Mucosa of stomach (tissue), 1 donor: ENCODE measurements around the gene ADGB.

Experiments used
- H3K27me3 ChIP-seq: one replicate; pipeline ENCODE4 v1.7.0; 2013; ENCODE audit warnings: mild to moderate bottlenecking, low read length; ENCODE audit not compliant: control insufficient read depth, insufficient read depth
- H3K36me3 ChIP-seq: one replicate; pipeline ENCODE4 v1.7.0; 2013; ENCODE audit warnings: low read length; ENCODE audit not compliant: control insufficient read depth, insufficient read depth
- H3K4me1 ChIP-seq: one replicate; pipeline ENCODE4 v1.7.0; 2013; ENCODE audit warnings: mild to moderate bottlenecking, low read length; ENCODE audit not compliant: control insufficient read depth, insufficient read depth
- H3K4me3 ChIP-seq: one replicate; pipeline ENCODE4 v1.7.0; 2013; ENCODE audit warnings: low read length
- H3K9ac ChIP-seq: one replicate; pipeline ENCODE4 v1.7.0; 2013; ENCODE audit warnings: mild to moderate bottlenecking, low read length, moderate library complexity
- H3K9me3 ChIP-seq: one replicate; pipeline ENCODE4 v1.7.0; 2013; ENCODE audit warnings: mild to moderate bottlenecking, low read length, moderate library complexity; ENCODE audit not compliant: control insufficient read depth
- donor health status: Pancreatic carcinoma.

ADGB gene

DNA sequence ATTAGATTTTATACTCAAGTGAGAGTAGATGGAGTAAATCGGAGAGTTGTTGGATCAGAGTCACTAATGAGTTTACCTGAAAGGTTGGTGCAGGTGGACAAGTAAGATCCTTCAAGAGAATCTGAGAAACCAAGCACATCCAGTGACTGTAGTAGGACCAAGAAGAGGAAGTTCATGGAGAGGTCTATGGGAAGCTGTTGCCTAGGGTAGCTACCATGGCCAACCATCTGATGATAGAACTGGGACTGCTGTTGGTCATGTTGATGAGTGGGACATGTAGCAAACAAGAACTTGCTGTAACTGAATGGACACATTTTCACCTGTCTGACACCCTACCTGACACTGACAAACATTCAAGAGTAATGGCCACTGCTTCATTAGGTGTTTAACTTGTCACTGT lies 11.3 kb upstream of the ADGB start:
- H3K9ac ChIP-seq = no peak overlapping the region
- no peaks in the 10 kb centered on the region for H3K9me3 ChIP-seq
- H3K27me3 ChIP-seq = no peaks in the 10 kb centered on the region
- no peaks in the 10 kb centered on the region for H3K36me3 ChIP-seq
- H3K4me3 ChIP-seq = no peak overlapping the region
- no peaks in the 10 kb centered on the region for H3K4me1 ChIP-seq

DNA sequence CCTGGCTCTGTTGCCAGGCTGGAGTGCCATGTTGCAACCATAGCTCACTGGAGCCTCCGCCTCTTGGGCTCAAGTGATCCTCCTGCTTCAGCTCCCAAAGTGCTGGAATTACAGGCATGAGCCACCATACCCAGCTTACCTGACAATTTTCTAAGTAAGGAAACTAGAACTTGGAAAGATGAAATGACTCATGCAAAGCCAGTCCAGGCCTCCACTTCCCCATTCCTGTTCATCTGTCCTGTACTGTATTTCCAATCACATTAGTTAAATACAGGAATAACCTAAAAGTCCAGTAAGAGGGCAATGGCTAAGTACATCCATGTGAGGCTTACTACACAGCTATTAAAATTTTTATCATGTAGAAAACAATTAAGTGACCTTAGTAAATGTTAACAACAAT lies 8.3 kb upstream of the ADGB start:
- H3K9me3 ChIP-seq = no peaks in the 10 kb centered on the region
- no peaks in the 10 kb centered on the region for H3K27me3 ChIP-seq
- H3K9ac ChIP-seq = no peak overlapping the region
- H3K36me3 ChIP-seq = no peaks in the 10 kb centered on the region
- no peaks in the 10 kb centered on the region for H3K4me1 ChIP-seq
- H3K4me3 ChIP-seq = no peak overlapping the region

DNA sequence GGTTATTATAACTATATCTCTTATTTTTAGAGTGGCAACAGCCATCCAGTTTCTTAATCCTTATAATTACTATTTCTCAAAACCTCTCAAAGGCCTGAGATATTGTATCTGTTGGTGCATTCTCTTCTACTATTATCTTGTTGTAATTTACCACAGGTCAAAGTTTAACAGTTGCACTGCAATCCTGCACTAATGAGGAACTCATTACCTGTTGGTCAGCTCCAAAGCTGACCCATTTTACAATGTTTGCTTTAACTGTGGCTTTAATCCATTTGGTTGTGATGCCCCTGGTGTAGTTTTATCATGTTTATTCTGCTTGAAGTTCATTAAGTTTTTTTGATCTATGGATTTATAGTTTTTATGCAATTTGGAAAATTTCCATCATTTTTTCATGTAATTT lies 6.3 kb upstream of the ADGB start:
- H3K9ac ChIP-seq = no peak overlapping the region
- no peaks in the 10 kb centered on the region for H3K36me3 ChIP-seq
- no peaks in the 10 kb centered on the region for H3K9me3 ChIP-seq
- H3K4me3 ChIP-seq = no peak overlapping the region
- H3K27me3 ChIP-seq = no peaks in the 10 kb centered on the region
- no peaks in the 10 kb centered on the region for H3K4me1 ChIP-seq

DNA sequence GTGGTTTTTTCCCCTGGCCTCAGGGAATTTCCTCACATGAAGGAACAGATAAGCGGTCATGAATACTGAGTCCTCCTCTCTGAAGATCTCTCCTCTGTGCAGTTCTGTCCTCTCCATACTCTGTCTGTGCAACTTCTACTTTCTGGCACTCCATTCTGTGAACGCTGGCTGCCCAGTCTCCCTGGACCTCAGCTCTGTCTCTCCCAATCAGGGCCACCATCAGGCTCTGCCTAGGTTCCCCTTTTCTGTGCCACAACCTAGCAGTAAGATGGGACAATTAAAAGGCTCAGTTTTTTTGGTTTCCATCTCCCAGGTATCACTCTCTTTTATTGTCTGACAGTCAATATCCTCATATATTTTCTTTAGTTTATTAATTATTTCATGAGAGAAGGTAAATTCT lies 4.8 kb upstream of the ADGB start:
- H3K9ac ChIP-seq = no peak overlapping the region
- peaks cover 2% of the 10 kb centered on the region for H3K4me1 ChIP-seq
- H3K36me3 ChIP-seq = no peaks in the 10 kb centered on the region
- H3K4me3 ChIP-seq = no peak overlapping the region
- no peaks in the 10 kb centered on the region for H3K27me3 ChIP-seq
- no peaks in the 10 kb centered on the region for H3K9me3 ChIP-seq

DNA sequence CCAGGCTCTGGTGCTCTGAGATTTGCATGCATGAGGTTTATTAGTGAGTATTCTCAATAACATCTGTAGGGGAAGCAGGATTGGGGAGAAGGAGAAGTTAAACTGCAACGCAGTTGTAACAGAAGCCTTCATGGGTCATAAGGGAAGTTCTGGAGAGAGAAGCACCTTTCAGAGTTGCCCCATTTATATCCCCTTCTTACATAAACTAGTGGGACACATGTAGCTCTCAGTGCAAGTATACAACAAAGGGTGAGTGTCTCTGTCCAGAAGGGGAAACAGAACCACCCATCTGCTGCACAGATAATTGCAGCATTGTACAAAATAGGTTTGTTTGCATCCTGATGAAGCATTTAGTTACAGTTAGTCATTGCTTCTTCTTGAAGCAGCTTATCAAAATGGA lies 4.3 kb upstream of the ADGB start:
- no peak overlapping the region for H3K4me3 ChIP-seq
- no peaks in the 10 kb centered on the region for H3K9me3 ChIP-seq
- H3K4me1 ChIP-seq = peaks cover 5% of the 10 kb centered on the region
- H3K27me3 ChIP-seq = no peaks in the 10 kb centered on the region
- H3K9ac ChIP-seq = no peak overlapping the region
- no peaks in the 10 kb centered on the region for H3K36me3 ChIP-seq

DNA sequence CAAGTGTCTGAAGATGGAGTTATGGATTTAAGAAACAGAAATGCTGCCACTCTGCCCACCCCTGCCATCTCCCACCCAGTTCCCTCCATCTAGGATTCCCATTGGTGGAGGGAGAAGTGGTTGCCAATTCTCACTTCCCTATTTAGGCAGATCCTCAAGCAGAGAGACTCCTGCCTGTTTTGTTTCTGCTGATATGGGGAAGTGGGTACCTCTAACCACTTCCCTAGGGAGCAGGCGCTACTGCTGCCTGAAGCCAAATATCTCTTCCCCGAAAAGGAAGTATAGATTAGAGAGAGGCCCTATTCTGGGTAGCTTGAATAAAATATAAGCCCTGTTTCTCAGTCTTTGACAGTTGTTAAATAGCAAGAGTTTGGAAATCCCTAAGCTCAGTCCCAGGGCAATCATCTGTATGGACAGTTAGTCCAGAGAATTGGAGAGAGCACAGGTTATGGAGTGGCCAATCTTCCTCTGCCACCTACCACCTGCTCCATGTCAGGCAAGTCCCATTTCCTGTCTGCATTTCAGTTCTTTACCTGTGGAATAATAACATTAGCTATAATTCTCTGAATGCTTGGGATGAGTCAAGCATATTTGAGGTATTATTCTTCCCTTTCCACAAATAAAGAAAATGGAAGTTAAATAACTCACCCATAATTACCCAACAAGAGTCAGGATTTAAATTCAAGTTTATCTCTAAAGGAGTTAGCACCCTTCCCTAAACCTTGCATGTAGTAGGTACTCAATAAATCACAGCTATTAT lies 2.6 kb upstream of the ADGB start:
- Histone ChIP-seq H3K4me3 (no peak overlapping the region), H3K36me3 (no peaks in the 10 kb centered on the region), H3K4me1 (peaks cover 5% of the 10 kb centered on the region), H3K27me3 (no peaks in the 10 kb centered on the region), H3K9ac (no peak overlapping the region), H3K9me3 (no peaks in the 10 kb centered on the region)

DNA sequence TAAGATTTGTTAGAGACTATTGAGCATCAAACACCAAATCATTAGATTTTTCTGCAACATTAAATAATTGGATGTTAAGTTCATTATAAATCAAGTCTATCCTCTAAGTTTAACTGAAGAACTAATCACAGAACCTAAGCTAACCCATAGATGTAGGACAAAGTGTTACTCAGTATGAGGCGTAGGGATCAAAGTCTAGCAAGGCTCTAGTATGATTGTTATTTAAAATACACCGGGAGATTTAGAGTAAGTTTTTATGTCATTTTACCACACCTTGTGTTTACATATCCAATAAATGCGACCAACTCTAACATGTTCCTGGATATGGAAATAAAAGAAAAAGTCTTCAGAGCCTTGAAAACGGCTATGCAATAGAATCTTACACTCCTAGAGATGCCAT lies 2.6 kb downstream of the ADGB start:
- Histone ChIP-seq H3K9ac (no peak overlapping the region), H3K4me3 (no peak overlapping the region), H3K9me3 (no peaks in the 10 kb centered on the region), H3K4me1 (peaks cover 5% of the 10 kb centered on the region), H3K36me3 (no peaks in the 10 kb centered on the region), H3K27me3 (no peaks in the 10 kb centered on the region)

DNA sequence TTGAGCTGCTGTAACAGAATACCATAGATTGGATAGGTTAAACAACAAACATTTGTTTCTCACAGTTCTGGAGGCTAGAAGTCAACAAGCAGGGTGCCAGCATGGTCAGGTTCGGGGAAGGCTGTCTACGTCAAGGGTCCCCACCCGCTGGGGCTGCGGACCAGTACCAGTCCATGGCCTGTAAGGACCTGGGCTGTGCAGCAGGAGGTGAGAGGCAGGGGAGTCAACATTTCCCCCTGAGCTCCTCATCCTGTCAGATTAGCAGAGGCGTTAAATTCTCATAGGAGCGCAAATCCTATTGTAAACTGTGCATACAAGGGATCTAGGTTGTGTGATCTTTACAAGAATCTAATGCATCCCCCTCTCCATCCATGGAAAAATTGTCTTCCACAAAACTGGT lies 3.8 kb downstream of the ADGB start:
- Histone ChIP-seq H3K9ac (no peak overlapping the region), H3K36me3 (no peaks in the 10 kb centered on the region), H3K4me1 (peaks cover 5% of the 10 kb centered on the region), H3K27me3 (no peaks in the 10 kb centered on the region), H3K4me3 (no peak overlapping the region), H3K9me3 (no peaks in the 10 kb centered on the region)

DNA sequence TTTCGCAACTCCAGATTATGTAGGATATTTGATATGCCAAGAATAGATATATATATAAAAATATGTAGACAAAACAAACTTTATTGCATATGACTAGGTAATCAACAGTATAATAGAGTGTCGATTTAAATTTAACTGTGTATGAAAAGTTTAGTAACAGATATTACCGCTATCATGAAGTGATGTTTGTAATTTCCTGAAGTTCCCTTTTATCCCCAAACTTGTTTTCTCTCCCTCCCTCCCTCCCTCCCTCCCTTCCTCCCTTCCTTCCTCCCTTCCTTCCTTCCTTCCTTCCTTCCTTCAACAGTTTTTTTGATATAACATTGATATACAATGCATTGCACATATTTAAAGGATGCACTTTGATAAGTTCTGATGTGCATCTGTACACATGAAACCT lies 15.2 kb downstream of the ADGB start:
- H3K9ac ChIP-seq = no peak overlapping the region
- no peaks in the 10 kb centered on the region for H3K27me3 ChIP-seq
- no peak overlapping the region for H3K4me3 ChIP-seq
- H3K9me3 ChIP-seq = no peaks in the 10 kb centered on the region
- H3K36me3 ChIP-seq = no peaks in the 10 kb centered on the region
- no peaks in the 10 kb centered on the region for H3K4me1 ChIP-seq

DNA sequence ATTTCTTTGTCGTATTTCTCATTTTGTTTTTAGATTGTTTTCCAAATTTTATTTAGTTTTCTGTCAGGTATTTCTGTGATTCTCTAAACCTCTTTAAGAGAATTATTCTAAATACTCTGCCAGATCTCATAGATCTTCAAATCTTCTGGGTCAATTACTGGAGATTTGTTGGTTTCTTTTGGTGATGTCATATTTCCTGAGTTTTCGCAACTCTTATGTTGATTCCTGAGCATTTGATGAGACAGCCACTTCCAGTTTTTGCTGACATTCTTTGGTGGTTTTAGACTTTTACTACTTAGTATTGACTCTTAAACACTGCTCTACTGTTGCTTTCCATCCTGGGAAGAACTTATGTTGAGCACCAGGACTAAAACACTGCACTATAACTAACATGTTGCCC lies 21.9 kb downstream of the ADGB start:
- Histone ChIP-seq H3K4me1 (no peaks in the 10 kb centered on the region), H3K36me3 (no peaks in the 10 kb centered on the region), H3K27me3 (no peaks in the 10 kb centered on the region), H3K9me3 (no peaks in the 10 kb centered on the region), H3K9ac (no peak overlapping the region), H3K4me3 (no peak overlapping the region)

DNA sequence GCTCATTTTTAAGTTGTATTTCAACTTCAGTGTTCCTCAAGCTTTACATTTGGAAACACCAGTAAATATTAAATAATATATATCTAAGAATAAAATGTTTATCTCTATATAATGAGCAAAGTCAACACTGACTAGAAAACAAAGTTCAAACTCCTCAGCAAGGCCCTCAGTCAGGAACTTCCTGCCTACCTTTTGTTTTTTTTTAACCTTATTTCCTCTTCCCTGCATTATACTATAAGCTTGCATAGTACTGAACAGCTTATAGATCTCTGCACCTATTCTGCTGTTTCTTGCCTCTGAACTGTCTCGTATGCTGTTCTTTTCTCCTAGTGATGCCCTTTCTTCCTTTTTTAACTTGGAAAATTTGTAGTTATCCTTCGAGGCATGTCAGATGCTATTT lies 29.6 kb downstream of the ADGB start:
- Histone ChIP-seq H3K4me1 (peaks cover 4% of the 10 kb centered on the region), H3K36me3 (no peaks in the 10 kb centered on the region), H3K4me3 (no peak overlapping the region), H3K9ac (no peak overlapping the region), H3K27me3 (no peaks in the 10 kb centered on the region), H3K9me3 (peaks cover 4% of the 10 kb centered on the region)

DNA sequence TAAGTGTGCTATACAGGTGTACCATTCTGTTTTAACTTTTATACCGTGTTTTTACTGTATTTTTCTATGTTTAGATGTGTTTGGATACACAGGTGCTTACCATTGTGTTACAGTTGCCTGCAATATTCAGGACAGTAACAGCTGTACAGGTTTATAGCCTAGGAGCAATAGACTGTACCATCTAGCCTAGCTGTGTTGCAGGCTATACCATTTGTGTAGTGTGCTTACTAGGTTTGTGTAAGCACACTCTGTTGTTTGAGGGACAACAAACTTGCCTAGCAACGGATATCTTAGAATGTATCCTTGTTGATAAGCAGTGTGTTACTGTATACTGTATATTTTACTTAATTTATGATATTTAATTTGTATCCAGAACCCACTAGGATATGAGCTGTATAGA lies 35.2 kb downstream of the ADGB start:
- Histone ChIP-seq H3K4me3 (no peak overlapping the region), H3K9me3 (no peaks in the 10 kb centered on the region), H3K4me1 (peaks cover 5% of the 10 kb centered on the region), H3K27me3 (no peaks in the 10 kb centered on the region), H3K36me3 (no peaks in the 10 kb centered on the region), H3K9ac (no peak overlapping the region)

DNA sequence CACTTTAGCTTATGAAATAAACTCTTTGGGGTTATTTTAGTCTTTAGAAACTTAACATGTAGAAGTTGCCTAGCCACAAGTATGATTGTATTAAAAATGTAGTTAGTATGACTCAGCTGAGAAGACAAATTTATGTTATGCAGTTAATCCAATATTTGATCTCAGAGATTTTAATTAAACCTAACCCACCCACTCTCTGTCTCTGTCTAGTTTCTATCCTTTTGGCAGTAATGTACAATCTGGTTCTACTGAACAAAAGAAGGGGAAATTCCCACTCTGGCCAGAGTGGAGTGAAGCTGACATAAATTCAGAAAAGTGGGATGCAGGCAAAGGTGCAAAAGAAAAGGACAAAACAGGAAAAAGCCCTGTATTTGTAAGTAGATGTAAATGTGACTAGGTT lies 36.4 kb downstream of the ADGB start:
- H3K27me3 ChIP-seq = no peaks in the 10 kb centered on the region

More for the DNA sequence above, 36.4 kb downstream of the ADGB start:
- Histone ChIP-seq H3K4me1 (peaks cover 5% of the 10 kb centered on the region), H3K9ac (no peak overlapping the region), H3K9me3 (no peaks in the 10 kb centered on the region), H3K4me3 (no peak overlapping the region), H3K36me3 (no peaks in the 10 kb centered on the region)
